H1 (cell line): Measurements from ENCODE around the gene ELP4. TPM values are rescaled to one million over a fixed set of nuclear protein-coding genes. Genes with fewer than 3 reads are reported as not detected.

Experiments used
- CTCF ChIA-PET: fragments of 300-600 bp; sonication (Branson Sonifier 250); formaldehyde crosslinking; loops from one replicate; lab custom pipeline; 2021; ENCODE audit not compliant: partially characterized antibody; lab: Charles Lee
- POLR2A ChIA-PET: fragments of 300-600 bp; sonication (Branson Sonifier 250); formaldehyde crosslinking; loops from one replicate; lab custom pipeline; 2021; ENCODE audit warnings: inconsistent platforms; ENCODE audit not compliant: partially characterized antibody; lab: Charles Lee
- DNase-seq, 2 experiments: peaks; one replicate each; pipeline versions ENCODE4 v3.0.0 to v3.0.0-alpha.2; 2010 to 2022; ENCODE audit warnings: low spot score in 2 of 2, low read depth in 1 of 2, mixed read lengths in 1 of 2
- FAIRE-seq: peaks from 2 replicates; lab custom pipeline; 2011; peaks lifted over from hg19 to GRCh38; lab: Jason Lieb, UNC
- H2AFZ ChIP-seq: 2 replicates; pipeline ENCODE4 v1.8.1; 2012; ENCODE audit warnings: low read length, inconsistent platforms
- H2AK5ac ChIP-seq: 2 replicates; pipeline ENCODE4 v1.6.1; 2013; ENCODE audit warnings: low read depth, low read length
- H2BK120ac ChIP-seq: replicated peaks from 2 replicates; pipeline ENCODE3; 2013; ENCODE audit warnings: low read depth, low read length, inconsistent platforms
- H2BK12ac ChIP-seq: 2 replicates; pipeline ENCODE4 v1.6.1; 2013; ENCODE audit warnings: low read depth, low read length
- H2BK15ac ChIP-seq: 2 replicates; pipeline ENCODE4 v1.6.1; 2013; ENCODE audit warnings: low read length
- H2BK20ac ChIP-seq: 2 replicates; pipeline ENCODE4 v1.6.1; 2013; ENCODE audit warnings: low read length
- H2BK5ac ChIP-seq: 2 replicates; pipeline ENCODE4 v1.6.1; 2013; ENCODE audit warnings: low read depth, low read length
- H3K14ac ChIP-seq: 2 replicates; pipeline ENCODE4 v1.6.1; 2013; ENCODE audit warnings: inconsistent platforms; ENCODE audit not compliant: insufficient read length
- H3K18ac ChIP-seq: 2 replicates; pipeline ENCODE4 v1.6.1; 2013; ENCODE audit warnings: low read length; ENCODE audit errors: extremely low read depth
- H3K23ac ChIP-seq: 2 replicates; pipeline ENCODE4 v1.6.1; 2013; ENCODE audit warnings: inconsistent platforms; ENCODE audit not compliant: insufficient read length
- H3K23me2 ChIP-seq: 2 replicates; pipeline ENCODE4 v1.6.1; 2013; ENCODE audit warnings: low read depth, low read length
- H3K27ac ChIP-seq: 2 replicates; pipeline ENCODE4 v1.6.1; 2011; ENCODE audit warnings: low read depth, low read length, inconsistent platforms
- H3K27me3 ChIP-seq, 4 experiments: replicated peaks in 1 of 4; 1 replicate in 1 of 4; 2 replicates in 3 of 4; pipeline versions ENCODE4 v1.6.1 to v1.8.1; 2011 to 2013; ENCODE audit warnings: low read length in 3 of 4, mild to moderate bottlenecking in 3 of 4, inconsistent platforms in 2 of 4, mixed read lengths in 2 of 4, moderate library complexity in 1 of 4; ENCODE audit not compliant: control insufficient read depth in 3 of 4, insufficient read depth in 3 of 4; ENCODE audit errors: extremely low read depth in 1 of 4
- H3K36me3 ChIP-seq, 4 experiments: 2 replicates each; pipeline versions ENCODE4 v1.6.1 to v1.8.1; 2011 to 2013; ENCODE audit warnings: mild to moderate bottlenecking in 4 of 4, low read length in 3 of 4, moderate library complexity in 2 of 4, control low read depth in 1 of 4, inconsistent platforms in 1 of 4; ENCODE audit not compliant: insufficient read depth in 4 of 4, control insufficient read depth in 2 of 4
- H3K4ac ChIP-seq: replicated peaks from 2 replicates; pipeline ENCODE3; 2013; ENCODE audit warnings: low read length, low read depth, mixed read lengths, inconsistent platforms; ENCODE audit not compliant: insufficient read length
- H3K4me1 ChIP-seq, 4 experiments: replicated peaks in 1 of 4; 1 replicate in 1 of 4; 2 replicates in 3 of 4; pipeline versions ENCODE4 v1.6.1 to v1.8.1; 2011 to 2013; ENCODE audit warnings: low read length in 3 of 4, inconsistent platforms in 2 of 4, mixed read lengths in 1 of 4; ENCODE audit not compliant: insufficient read depth in 4 of 4, control insufficient read depth in 3 of 4
- H3K4me2 ChIP-seq, 2 experiments: 2 replicates each; pipeline versions ENCODE4 v1.6.1 to v1.8.1; 2011 to 2013; ENCODE audit warnings: low read depth in 2 of 2, low read length in 2 of 2, control low read depth in 1 of 2, inconsistent platforms in 1 of 2, mild to moderate bottlenecking in 1 of 2; ENCODE audit not compliant: insufficient read depth in 1 of 2
- H3K4me3 ChIP-seq, 4 experiments: fragments of 200-600, 300-600 bp in 1 of 4; sonication (generic), shearing (Covaris generic), sonication (Bioruptor Twin) in 1 of 4; 2 replicates each; pipeline versions ENCODE4 v1.5.1 to v1.8.1; 2011 to 2016; ENCODE audit warnings: low read length in 4 of 4, low read depth in 3 of 4, control low read depth in 2 of 4, inconsistent platforms in 2 of 4, mild to moderate bottlenecking in 2 of 4, mixed read lengths in 1 of 4, moderate library complexity in 1 of 4; ENCODE audit not compliant: insufficient read depth in 2 of 4; ENCODE audit errors: extremely low read depth in 1 of 4
- H3K56ac ChIP-seq: replicated peaks from 2 replicates; pipeline ENCODE3; 2013; ENCODE audit warnings: low read depth, mild to moderate bottlenecking, mixed read lengths, low read length, inconsistent platforms; ENCODE audit not compliant: insufficient read length
- H3K79me1 ChIP-seq: 2 replicates; pipeline ENCODE4 v1.6.1; 2013; ENCODE audit warnings: low read depth, low read length, control low read depth
- H3K79me2 ChIP-seq, 2 experiments: 2 replicates each; pipeline versions ENCODE4 v1.6.1 to v1.8.1; 2012 to 2013; ENCODE audit warnings: low read length in 2 of 2, mild to moderate bottlenecking in 2 of 2, inconsistent platforms in 1 of 2; ENCODE audit not compliant: insufficient read depth in 2 of 2, control insufficient read depth in 1 of 2
- H3K9ac ChIP-seq, 4 experiments: replicated peaks in 1 of 4; 1 replicate in 1 of 4; 2 replicates in 3 of 4; pipeline versions ENCODE4 v1.6.1 to v1.8.1; 2011 to 2013; ENCODE audit warnings: low read depth in 3 of 4, low read length in 3 of 4, control low read depth in 2 of 4, mild to moderate bottlenecking in 2 of 4, moderate library complexity in 2 of 4, inconsistent platforms in 1 of 4; ENCODE audit errors: extremely low read depth in 1 of 4
- H3K9me3 ChIP-seq, 2 experiments: 2 replicates each; pipeline versions ENCODE4 v1.6.1 to v1.8.1; 2012 to 2013; ENCODE audit warnings: mild to moderate bottlenecking in 2 of 2, moderate library complexity in 2 of 2, control low read depth in 1 of 2, inconsistent platforms in 1 of 2, low read depth in 1 of 2, low read length in 1 of 2, mixed read lengths in 1 of 2; ENCODE audit not compliant: insufficient read depth in 2 of 2
- H4K20me1 ChIP-seq, 2 experiments: replicated peaks in 1 of 2; 2 replicates each; pipeline versions ENCODE3 to v1.8.1; 2011 to 2013; ENCODE audit warnings: inconsistent platforms in 2 of 2, low read length in 2 of 2, mild to moderate bottlenecking in 1 of 2; ENCODE audit not compliant: insufficient read depth in 2 of 2, control insufficient read depth in 1 of 2
- H4K5ac ChIP-seq: 2 replicates; pipeline ENCODE4 v1.6.1; 2013; ENCODE audit warnings: low read length, low read depth, mixed read lengths, inconsistent platforms; ENCODE audit not compliant: insufficient read length
- H4K8ac ChIP-seq: 2 replicates; pipeline ENCODE4 v1.8.0; 2013; ENCODE audit warnings: mild to moderate bottlenecking, moderate library complexity, low read length, inconsistent platforms; ENCODE audit not compliant: insufficient read depth; ENCODE audit errors: extremely low read depth
- H4K91ac ChIP-seq: replicated peaks from 2 replicates; pipeline ENCODE3; 2013; ENCODE audit warnings: low read length, mixed read lengths, inconsistent platforms; ENCODE audit not compliant: insufficient read length
- CBX5 ChIP-seq: fragments of 300-800, 300-1000 bp; sonication (generic); IDR thresholded peaks from 2 replicates; pipeline ENCODE4 v1.7.1; 2016; ENCODE audit warnings: antibody characterized with exemption, low read length, low read depth
- CEBPB ChIP-seq: IDR thresholded peaks from 2 replicates; pipeline ENCODE4 v1.6.1; 2012; ENCODE audit warnings: low read depth, low read length
- CHD2 ChIP-seq: IDR thresholded peaks from 2 replicates; pipeline ENCODE4 v1.6.1; 2012; ENCODE audit warnings: low read length, improper control_type of control experiment
- CTBP2 ChIP-seq: IDR thresholded peaks from 2 replicates; pipeline ENCODE4 v1.7.0; 2011; ENCODE audit warnings: borderline replicate concordance, mild to moderate bottlenecking, moderate library complexity, mixed read lengths, low read length; ENCODE audit not compliant: insufficient read depth, insufficient read length
- EGR1 ChIP-seq: IDR thresholded peaks from 2 replicates; pipeline ENCODE4 v1.6.1; 2011; ENCODE audit warnings: low read depth, low read length, borderline replicate concordance
- EZH2 ChIP-seq: fragments of 200-600 bp; sonication (generic); IDR thresholded peaks from 2 replicates; pipeline ENCODE4 v1.7.1; 2012; ENCODE audit warnings: low read depth, mild to moderate bottlenecking, moderate library complexity, low read length, inconsistent platforms; ENCODE audit not compliant: severe bottlenecking
- JUND ChIP-seq: IDR thresholded peaks from 2 replicates; pipeline ENCODE4 v1.6.1; 2011; ENCODE audit warnings: mild to moderate bottlenecking, improper control_type of control experiment, low read length
- MAFK ChIP-seq: IDR thresholded peaks from 2 replicates; pipeline ENCODE4 v1.6.1; 2012; ENCODE audit warnings: low read depth, mild to moderate bottlenecking, improper control_type of control experiment, low read length
- RFX5 ChIP-seq: IDR thresholded peaks from 2 replicates; pipeline ENCODE4 v1.6.1; 2011; ENCODE audit warnings: low read depth, low read length, improper control_type of control experiment, borderline replicate concordance
- SIN3A ChIP-seq, 2 experiments: IDR thresholded peaks in 1 of 2; conservative IDR thresholded peaks in 1 of 2; 2 replicates each; pipeline ENCODE4 v1.6.1; 2011 to 2012; ENCODE audit warnings: low read length in 2 of 2, improper control_type of control experiment in 1 of 2, low read depth in 1 of 2, mild to moderate bottlenecking in 1 of 2
- USF2 ChIP-seq: IDR thresholded peaks from 2 replicates; pipeline ENCODE4 v1.6.1; 2011; ENCODE audit warnings: low read length, improper control_type of control experiment
- WGBS, 2 experiments: shearing (Covaris generic) in 1 of 2; methylation state at CpG; one replicate each; pipeline versions ENCODE4 v1.1.6 to v1.1.7; 2013 to 2015; ENCODE audit warnings: low lambda C conversion rate in 2 of 2, mixed read lengths in 2 of 2, inconsistent platforms in 1 of 2, low coverage in 1 of 2, missing lambda C conversion rate in 1 of 2; ENCODE audit not compliant: insufficient replicate concordance in 2 of 2, insufficient coverage in 1 of 2, insufficient read length in 1 of 2; ENCODE audit errors: extremely low coverage in 1 of 2, missing lambda C conversion rate in 1 of 2; 5-methylcytosine and 5-hydroxymethylcytosine counted together
- polyA plus RNA-seq, 7 experiments: library from polyadenylated mRNA; depleted of rRNA in 3 of 7; stranded (reverse) in 5 of 7; unstranded in 2 of 7; fragments of >200 nt in 5 of 7; fragments of 200-250 nt in 2 of 7; gene quantifications; 1 replicate in 5 of 7; 2 replicates in 1 of 7; 4 replicates in 1 of 7; pipeline versions ENCODE4 v1.2.1 to v1.2.3, GENCODE V29; 2011 to 2013; ENCODE audit warnings: missing spikeins in 2 of 7, mixed read lengths in 2 of 7
- total RNA-seq: library from RNA; stranded (reverse); fragmentation: NEBNext Ultra II Directional; extraction: Animal tissue kit (Norgen Biotek cat#: 25700); gene quantifications from 2 replicates; pipeline ENCODE4 v1.2.1, GENCODE V29; 2021

ELP4 gene
- total and polyA plus RNA-seq, 2 of the 8 experiments (the other 6 are each of a cell fraction or from before 2014, with no cell fraction given), result 14.0 to 18.6 TPM

- Histone ChIP-seq H3K14ac (no peak overlapping the region), H3K79me1 (no peaks in the 10 kb centered on the region), H4K20me1 (no peaks in the 10 kb centered on the region), H2AK5ac (no peak overlapping the region), H3K9me3 (no peaks in the 10 kb centered on the region), H3K79me2 (no peaks in the 10 kb centered on the region), H4K91ac (no peak overlapping the region), H3K4me3 (no peak overlapping the region), H3K18ac (no peak overlapping the region), H3K56ac (no peak overlapping the region), H2BK120ac (no peak overlapping the region), H4K8ac (no peak overlapping the region), H3K9ac (no peak overlapping the region), H3K4me1 (no peaks in the 10 kb centered on the region), H3K36me3 (no peaks in the 10 kb centered on the region), H3K27me3 (peaks cover 0 to 1% (median 0%) of the 10 kb centered on the region in 4 experiments; a peak in 1 of 7 replicates), H2BK5ac (no peak overlapping the region), H2BK12ac (no peak overlapping the region), H2BK15ac (no peak overlapping the region), H3K27ac (no peak overlapping the region), H3K23me2 (no peaks in the 10 kb centered on the region; the same call in 1 of the 2 replicates), H2AFZ (no peak overlapping the region), H3K23ac (no peak overlapping the region), H3K4me2 (no peak overlapping the region), H2BK20ac (no peak overlapping the region), H3K4ac (no peak overlapping the region), H4K5ac (no peak overlapping the region)
- 96% methylated on average over 1 of the region's 1 CpG; no CpG with 5 or more reads in 1 of the 2 experiments for WGBS, 2 experiments
- DNase-seq (no peak), FAIRE-seq (no peak)
- CTCF ChIA-PET, result interaction anchor here (1.4 kb wide), 1 partner anchor 16 kb away, joined by 5 read pairs; no protein-coding TSS in a partner anchor
- POLR2A ChIA-PET, result no interaction called here
- TF ChIP-seq USF2 (no peak), CBX5 (no peak), JUND (no peak), CTBP2 (no peak), CHD2 (no peak), SIN3A (conservative IDR thresholded peaks at IDR 0.05 in 1 of 2, IDR thresholded peaks at IDR 0.05 in 1 of 2; ENCODE audit: low read depth in 1 of 2, low read length in 2 of 2) (no peak), CEBPB (no peak), MAFK (no peak), EGR1 (no peak), RFX5 (no peak), EZH2 (no peak)
Measured at GRCh38 chr11:31531293-31531692, 21.7 kb downstream of the ELP4 start.
